Measurements from ENCODE around the gene HES5.

HES5 gene

GRCh38 chr1:2532485-2533160 is 2.6 kb upstream of the HES5 start:
- DNase-seq (ENCODE audit: low read depth in 4 of 4, low spot score in 1 of 4), result no peak

- DNase-seq (ENCODE audit: low read depth in 4 of 4, low spot score in 1 of 4), result no peak
Measured at GRCh38 chr1:2530513-2531361, 674 bp upstream of the HES5 start.

GRCh38 chr1:2528966-2529783 is 888 bp downstream of the HES5 start:
- DNase-seq (ENCODE audit: low read depth in 4 of 4, low spot score in 1 of 4), result no peak

- no peak for DNase-seq (ENCODE audit: low read depth in 4 of 4, low spot score in 1 of 4)
Measured at GRCh38 chr1:2528611-2528965, 1.5 kb downstream of the HES5 start.

DNA sequence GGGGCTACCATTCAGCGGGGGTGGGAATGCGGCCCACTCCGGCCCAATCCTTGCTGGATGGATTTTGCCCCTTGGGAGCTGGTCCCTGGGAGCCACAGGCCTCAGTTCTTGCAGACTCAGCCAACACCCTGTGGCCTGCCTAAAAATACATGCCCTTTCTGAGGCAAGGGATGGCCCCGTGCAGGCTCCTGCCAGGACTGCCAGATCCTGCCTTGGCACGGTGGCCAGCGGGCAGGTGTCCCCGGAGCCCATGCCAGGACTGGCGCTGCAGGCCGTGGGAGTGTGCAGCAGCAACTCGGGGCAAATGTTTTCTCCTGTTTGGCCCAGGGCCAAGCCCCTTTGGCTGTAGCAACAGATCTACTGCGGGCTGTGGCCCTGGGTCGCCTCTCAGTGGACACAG is 2.0 kb downstream of the HES5 start:
- DNase-seq (ENCODE audit: low read depth in 4 of 4, low spot score in 1 of 4), result no peak

- no peak for DNase-seq (ENCODE audit: low read depth in 4 of 4, low spot score in 1 of 4)
Measured at GRCh38 chr1:2527556-2527860, 2.6 kb downstream of the HES5 start.

DNA sequence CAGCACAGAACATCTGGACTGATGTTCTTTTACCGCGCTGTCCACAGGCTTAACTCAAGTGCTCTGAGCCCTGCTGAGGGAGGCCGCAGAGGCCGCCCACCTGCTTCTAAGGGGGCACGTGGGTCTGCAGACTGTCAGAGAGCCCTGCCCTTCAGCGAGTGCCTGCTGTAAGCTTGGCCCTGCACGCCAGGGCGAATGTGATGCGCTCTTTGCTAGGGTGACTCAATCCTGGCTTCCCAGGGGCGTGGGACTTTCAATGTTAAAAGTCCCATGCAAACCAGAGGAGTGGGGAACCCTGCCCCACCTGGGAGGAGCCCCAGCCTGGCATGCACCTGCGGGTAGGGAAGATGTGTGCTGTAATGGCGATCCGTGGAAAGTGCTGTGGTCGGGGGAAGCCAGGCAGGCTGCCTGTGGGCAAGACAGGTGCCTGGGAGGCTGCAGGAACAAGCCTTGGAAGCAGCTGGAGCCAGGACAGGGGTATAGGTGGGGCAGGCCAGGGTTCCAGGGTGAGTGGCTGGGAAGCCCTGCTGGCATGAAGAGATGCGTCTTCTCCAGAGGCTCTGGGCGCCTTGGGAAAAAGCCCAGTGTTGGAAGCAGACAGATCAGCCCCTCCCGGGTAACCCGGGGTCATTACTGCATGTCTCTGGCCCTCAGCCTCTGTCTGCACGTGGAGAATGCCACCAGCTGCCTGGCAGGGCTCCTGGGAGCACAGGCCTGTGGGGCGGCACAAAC is 3.1 kb downstream of the HES5 start:
- peak in 2 of 4 experiments; percentile 54 for DNase-seq (ENCODE audit: low read depth in 4 of 4, low spot score in 1 of 4)

- DNase-seq (ENCODE audit: low read depth in 4 of 4, low spot score in 1 of 4), result peak; percentile 69 to 89 (median 86)
Measured at GRCh38 chr1:2525920-2526823, 3.9 kb downstream of the HES5 start, which contains the start of gene PANK4. Gene PANK4, minus strand, starts transcription at chr1:2526596. Its CDS starts 9 bp downstream, at chr1:2526587.

DNA sequence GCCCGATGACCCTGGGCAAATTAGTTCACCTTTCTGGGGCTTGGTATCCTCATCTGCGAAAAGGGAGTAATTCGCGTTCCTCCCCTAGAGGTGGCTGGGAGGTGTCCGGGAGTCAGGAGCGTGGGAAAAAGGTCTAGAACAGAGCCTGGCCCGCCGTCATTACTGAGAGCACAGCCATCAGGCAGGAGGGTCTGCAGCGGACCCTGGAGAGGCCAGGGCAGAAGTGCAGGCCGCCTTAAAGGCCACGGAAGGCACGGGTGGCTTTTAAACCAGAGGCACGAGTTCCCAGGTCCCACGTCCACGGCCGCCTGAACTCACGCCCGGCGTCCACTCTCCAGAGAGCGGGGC is 4.5 kb downstream of the HES5 start:
- DNase-seq (ENCODE audit: low read depth in 4 of 4, low spot score in 1 of 4), result no peak

- DNase-seq (ENCODE audit: low read depth in 4 of 4, low spot score in 1 of 4), result no peak
Measured at GRCh38 chr1:2523891-2524609, 6.0 kb downstream of the HES5 start.

GRCh38 chr1:2523191-2523890 is 6.7 kb downstream of the HES5 start:
- DNase-seq (ENCODE audit: low read depth in 4 of 4, low spot score in 1 of 4), result no peak

DNA sequence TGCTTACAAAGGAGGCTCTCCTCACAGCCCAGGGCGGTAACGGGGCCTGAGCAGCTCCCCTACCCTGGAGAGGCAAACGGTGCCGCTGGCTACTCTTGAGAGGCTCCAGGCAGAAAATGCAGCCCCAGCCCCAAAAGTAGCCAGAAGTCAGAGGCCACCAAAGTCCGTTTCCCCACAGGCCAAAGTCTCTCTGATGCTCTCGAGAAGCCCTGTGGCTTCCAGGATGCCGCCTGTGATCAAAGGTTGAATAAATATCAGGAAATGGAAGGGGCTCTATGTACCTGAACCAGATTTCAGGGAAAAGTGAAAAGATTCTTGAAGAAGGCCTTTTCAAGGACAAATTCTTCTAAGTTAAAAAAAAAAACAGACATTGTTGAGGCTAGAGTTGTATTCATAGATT is 7.8 kb downstream of the HES5 start:
- no peak for DNase-seq (ENCODE audit: low read depth in 4 of 4, low spot score in 1 of 4)

DNA sequence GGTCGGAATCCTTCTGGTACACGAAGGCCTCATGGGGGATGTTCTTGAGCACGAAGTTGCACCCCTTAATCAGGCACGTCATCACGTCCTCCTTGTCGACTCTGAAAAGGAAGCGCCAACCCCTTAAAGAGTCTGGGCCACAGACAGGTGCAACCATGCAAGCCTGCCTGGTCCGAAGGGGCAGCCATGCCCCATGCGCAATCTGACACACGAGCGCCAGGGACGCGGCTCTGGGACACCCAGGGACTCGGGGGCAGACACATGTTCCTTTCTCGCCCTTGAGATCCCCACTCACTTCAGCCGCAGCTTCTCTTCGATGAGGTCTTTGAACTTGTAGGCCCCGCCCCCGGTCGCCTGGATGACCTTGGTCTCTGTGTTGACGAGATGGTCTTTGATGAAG is 9.3 kb downstream of the HES5 start:
- no peak for DNase-seq (ENCODE audit: low read depth in 4 of 4, low spot score in 1 of 4)

DNA sequence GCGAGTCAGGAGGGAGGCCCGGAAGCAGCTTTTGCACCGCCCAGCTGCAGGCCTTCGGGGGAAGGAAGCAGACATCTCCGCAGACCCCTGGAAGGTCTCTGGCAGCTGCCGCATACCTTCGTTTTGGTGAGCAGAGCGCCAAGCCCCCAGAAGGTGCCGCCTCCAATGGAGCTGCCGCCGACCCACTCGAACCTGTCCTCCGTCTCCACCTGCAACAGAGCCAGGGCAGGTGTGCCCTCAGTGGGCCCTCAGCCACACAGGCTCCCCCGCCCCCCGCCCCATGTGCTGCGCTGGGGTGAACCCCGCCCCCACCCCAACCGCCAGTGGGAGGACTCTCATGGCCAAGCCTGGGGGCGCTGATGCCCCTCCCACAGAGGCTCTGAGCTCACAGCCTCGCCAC is 9.9 kb downstream of the HES5 start:
- no peak for DNase-seq (ENCODE audit: low read depth in 4 of 4, low spot score in 1 of 4)

- DNase-seq (ENCODE audit: low read depth in 4 of 4, low spot score in 1 of 4), result no peak
Measured at GRCh38 chr1:2519729-2520128, 10.3 kb downstream of the HES5 start.

DNA sequence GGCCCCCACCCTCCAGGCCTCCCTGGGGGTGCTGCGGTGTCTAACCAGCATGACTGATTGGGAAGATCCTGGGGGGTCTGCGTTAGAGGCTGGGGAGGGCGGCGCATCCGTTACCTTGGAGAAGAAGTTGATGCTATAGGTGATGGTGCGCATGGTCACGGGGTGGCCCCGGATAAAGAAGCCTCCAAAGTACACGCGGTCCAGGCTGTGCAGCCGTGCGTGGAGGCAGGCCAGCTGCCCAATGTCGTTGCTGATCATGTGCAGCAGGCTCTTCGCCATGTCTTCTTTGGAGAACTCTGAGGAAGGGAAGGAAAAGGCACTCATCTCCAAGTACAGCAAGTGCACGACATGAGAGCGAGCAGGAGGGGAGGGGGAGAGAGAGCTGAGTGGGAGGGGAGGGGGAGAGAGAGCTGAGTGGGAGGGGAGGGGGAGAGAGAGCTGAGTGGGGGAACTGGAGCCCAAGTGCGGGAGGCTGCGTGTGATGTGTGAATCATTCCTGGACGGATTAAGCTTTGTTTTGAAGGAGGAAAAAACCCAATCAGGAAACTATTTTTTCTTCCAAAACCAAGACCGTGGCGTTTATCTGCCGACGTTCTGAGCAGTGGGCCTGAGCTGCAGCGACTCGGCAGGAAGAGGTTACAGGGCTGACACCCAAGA is 10.9 kb downstream of the HES5 start:
- no peak for DNase-seq (ENCODE audit: low read depth in 4 of 4, low spot score in 1 of 4)

DNA sequence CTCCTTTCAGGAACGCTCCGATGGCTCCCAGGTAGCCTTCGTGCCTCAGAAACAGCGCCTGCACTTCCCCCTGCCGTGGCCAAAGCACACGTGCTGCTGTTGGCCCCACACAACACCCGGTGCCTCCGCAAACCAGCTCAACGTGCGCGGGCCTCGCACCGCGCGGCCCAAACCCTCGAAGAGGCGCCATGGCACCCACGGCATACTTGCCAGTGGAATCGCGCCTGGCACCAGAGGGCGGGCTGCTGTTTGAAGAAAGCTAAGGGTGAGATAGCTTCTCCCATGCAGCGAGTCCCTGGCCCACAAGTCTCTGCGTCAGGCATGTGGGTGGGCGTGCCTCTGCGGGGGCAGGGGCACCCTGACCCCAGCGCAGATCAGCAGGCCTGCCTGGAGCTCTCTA is 11.5 kb downstream of the HES5 start:
- no peak for DNase-seq (ENCODE audit: low read depth in 4 of 4, low spot score in 1 of 4)

- DNase-seq (ENCODE audit: low read depth in 4 of 4, low spot score in 1 of 4), result no peak
Measured at GRCh38 chr1:2517966-2518365, 12.1 kb downstream of the HES5 start.

DNA sequence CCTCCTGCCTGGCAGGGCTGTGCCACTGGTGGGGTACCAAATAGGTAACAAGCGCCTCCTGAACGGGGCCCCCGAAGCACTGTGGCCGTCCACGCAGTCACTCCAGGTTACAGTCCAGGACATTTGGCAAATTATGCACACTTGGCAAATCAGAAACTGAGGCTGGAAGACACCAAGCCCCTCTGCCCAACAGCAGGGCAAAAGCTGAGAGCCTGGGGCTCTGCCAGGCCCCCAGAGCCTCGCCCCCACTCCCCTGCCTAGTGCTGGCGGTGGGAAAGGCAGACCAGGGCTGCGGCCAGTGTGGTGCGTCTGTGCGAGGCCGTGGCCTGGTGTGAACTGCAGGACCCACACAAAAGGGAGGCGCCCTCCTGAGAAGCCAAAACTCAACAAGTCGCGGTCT is 13.1 kb downstream of the HES5 start:
- DNase-seq (ENCODE audit: low read depth in 4 of 4, low spot score in 1 of 4), result no peak
